NCI-H1092 treated with DMSO at 0.1 percent for 48 hours (cell line): ENCODE measurements around the gene CD93.

ENCODE experiments used
- DNase-seq: peaks from one replicate; lab custom pipeline; 2025; lab: John Stamatoyannopoulos, UW

CD93 gene

DNA sequence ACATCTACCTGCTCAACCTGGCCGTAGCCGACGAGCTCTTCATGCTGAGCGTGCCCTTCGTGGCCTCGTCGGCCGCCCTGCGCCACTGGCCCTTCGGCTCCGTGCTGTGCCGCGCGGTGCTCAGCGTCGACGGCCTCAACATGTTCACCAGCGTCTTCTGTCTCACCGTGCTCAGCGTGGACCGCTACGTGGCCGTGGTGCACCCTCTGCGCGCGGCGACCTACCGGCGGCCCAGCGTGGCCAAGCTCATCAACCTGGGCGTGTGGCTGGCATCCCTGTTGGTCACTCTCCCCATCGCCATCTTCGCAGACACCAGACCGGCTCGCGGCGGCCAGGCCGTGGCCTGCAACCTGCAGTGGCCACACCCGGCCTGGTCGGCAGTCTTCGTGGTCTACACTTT lies 50.4 kb downstream of the CD93 start:
- no peak for DNase-seq

GRCh38 chr20:23034721-23035671 lies 51.1 kb downstream of the CD93 start, which contains the start of gene SSTR4:
Gene SSTR4, plus strand, starts transcription at chr20:23035312. Its CDS starts 172 bp downstream, at chr20:23035484.
- no peak for DNase-seq

- no peak for DNase-seq
Observed at GRCh38 chr20:23033918-23034317, 52.2 kb downstream of the CD93 start.

- DNase-seq = no peak
Observed at GRCh38 chr20:23032750-23033078, 53.4 kb downstream of the CD93 start.

- no peak for DNase-seq
Observed at GRCh38 chr20:23032056-23032749, 53.9 kb downstream of the CD93 start.

GRCh38 chr20:23031346-23031745 lies 54.8 kb downstream of the CD93 start:
- no peak for DNase-seq
